ENCODE results near the gene DOK5. TPM values are rescaled to one million over a fixed set of nuclear protein-coding genes. Genes with fewer than 3 reads are reported as not detected.

DOK5 gene
- total and polyA plus RNA-seq, 2 of the 4 experiments (the other 2 are of a cell fraction) = 2.8 to 3.9 TPM

GRCh38 chr20:54630582-54630981 lies 155.2 kb downstream of the DOK5 start:
- no TSS peak for BruUV-seq (replicated peaks)

More at GRCh38 chr20:54630582-54630981, 155.2 kb downstream of the DOK5 start:
- Histone ChIP-seq H3K56ac (ENCODE audit: extremely low read depth, insufficient read depth, low read length) (no peak overlapping the region), H4K8ac (ENCODE audit: low read depth in 2 of 2, low read length in 2 of 2) (no peak overlapping the region), H3K18ac (ENCODE audit: low read depth, low read length) (no peak overlapping the region), H3K27me3 (ENCODE audit: control insufficient read depth, insufficient read depth, low read length) (no peaks in the 10 kb centered on the region), H2AK9ac (replicated peaks; ENCODE audit: low read depth, low read length, poor library complexity) (no peak overlapping the region), H3K9me1 (ENCODE audit: insufficient read depth, low read length) (no peaks in the 10 kb centered on the region), H3K4me2 (ENCODE audit: low read depth, low read length) (no peak overlapping the region), H2AFZ (replicated peaks; ENCODE audit: low read length, poor library complexity) (no peak overlapping the region), H3K23ac (ENCODE audit: low read depth, low read length) (no peak overlapping the region), H4K5ac (ENCODE audit: low read depth, low read length) (no peak overlapping the region), H3K79me1 (ENCODE audit: low read depth in 1 of 2, low read length in 2 of 2) (no peaks in the 10 kb centered on the region), H3K4me1 (ENCODE audit: control insufficient read depth, insufficient read depth, low read length) (no peaks in the 10 kb centered on the region), H3K9me3 (ENCODE audit: control insufficient read depth, insufficient read depth, low read length) (no peaks in the 10 kb centered on the region), H3K36me3 (ENCODE audit: control insufficient read depth, insufficient read depth, low read length) (no peaks in the 10 kb centered on the region), H3K27ac (ENCODE audit: insufficient read depth, low read length) (no peak overlapping the region), H2AK5ac (ENCODE audit: low read depth, low read length) (no peak overlapping the region), H3K4ac (ENCODE audit: low read depth, low read length) (no peak overlapping the region), H4K20me1 (ENCODE audit: insufficient read depth, low read length) (no peaks in the 10 kb centered on the region), H2BK20ac (ENCODE audit: low read depth, low read length) (no peak overlapping the region), H2BK15ac (ENCODE audit: low read depth, low read length) (no peak overlapping the region), H3K4me3 (ENCODE audit: insufficient read depth, low read depth, low read length) (no peak overlapping the region), H3K14ac (replicated peaks; ENCODE audit: low read depth, low read length) (no peak overlapping the region), H2BK5ac (ENCODE audit: low read depth, low read length, poor library complexity, severe bottlenecking) (no peak overlapping the region), H3K9ac (ENCODE audit: low read depth, low read length) (no peak overlapping the region), H4K91ac (ENCODE audit: insufficient read depth, low read depth, low read length) (no peak overlapping the region), H2BK120ac (ENCODE audit: low read depth, low read length) (no peak overlapping the region)
- CTCF ChIA-PET = no interaction called here
- POLR2A ChIA-PET (ENCODE audit: unreplicated experiment) = no interaction called here
- intact Hi-C loops (cut with micrococcal nuclease) = no loop called here
- DNase-seq (no peak), ATAC-seq (ENCODE audit: low read depth) (no peak)
- TF ChIP-seq MAFK (IDR thresholded peaks at IDR 0.05; ENCODE audit: low read depth, low read length) = peak; percentile 35; the same call in 1 of the 2 replicates
- TF ChIP-seq RCOR1 (IDR thresholded peaks at IDR 0.05; ENCODE audit: insufficient replicate concordance, low read length) = no peak
- no CpG with 5 or more reads among the region's 4 CpGs for WGBS, 2 experiments (ENCODE audit: extremely low coverage in 2 of 2, insufficient read length in 1 of 2)
- dilution Hi-C loops (cut with HindIII; ENCODE audit: low sequenced_read_pairs, unreplicated experiment) = no loop called here
- in situ Hi-C loops (cut with MboI; ENCODE audit: low sequenced_read_pairs) = loop anchor here (10.0 kb wide), 1 partner anchor 526 kb away; no protein-coding TSS in a partner anchor
